Transverse colon (tissue), 4 donors: ENCODE data around the gene MED8. TPM values are rescaled to one million over a fixed set of nuclear protein-coding genes. Genes with fewer than 3 reads are reported as not detected.

Experiments
- DNase-seq: peaks from one replicate; pipeline ENCODE4 v3.0.0-alpha.2; 2019
- H3K27ac ChIP-seq, 4 donors: fragments of 200-600 bp; sonication (generic); 2 replicates each; pipeline ENCODE4 v1.5.1; 2016 to 2018; ENCODE audit warnings: inconsistent platforms in 4 of 4
- H3K27me3 ChIP-seq: fragments of 200-600 bp; sonication (generic); 2 replicates; pipeline ENCODE4 v1.5.1; 2017; ENCODE audit warnings: inconsistent platforms
- H3K36me3 ChIP-seq, 4 donors: fragments of 200-600 bp; sonication (generic); 2 replicates each; pipeline ENCODE4 v1.5.1; 2017 to 2019; ENCODE audit warnings: inconsistent platforms in 4 of 4
- H3K4me1 ChIP-seq, 4 donors: fragments of 200-600 bp; sonication (generic); 2 replicates each; pipeline ENCODE4 v1.5.1; 2017 to 2020; ENCODE audit warnings: inconsistent platforms in 4 of 4
- H3K4me3 ChIP-seq, 4 donors: fragments of 200-600 bp; sonication (generic); 1 replicate in 1 of 4; 2 replicates in 3 of 4; pipeline versions ENCODE4 v1.5.1 to v1.6.1; 2017 to 2019; ENCODE audit warnings: inconsistent platforms in 4 of 4
- H3K9me3 ChIP-seq, 2 donors: fragments of 200-600 bp; sonication (generic); 2 replicates each; pipeline ENCODE4 v1.5.1; 2017 to 2019; ENCODE audit warnings: inconsistent platforms in 2 of 2
- CTCF ChIP-seq, 5 experiments: fragments of 200-600 bp in 3 of 5; fragments of 450-650 bp in 2 of 5; sonication (generic) in 3 of 5; IDR thresholded peaks; 1 replicate in 2 of 5; 2 replicates in 3 of 5; pipeline ENCODE4 v1.5.1; 2016 to 2017; ENCODE audit warnings: antibody characterized with exemption in 5 of 5, inconsistent platforms in 3 of 5, mild to moderate bottlenecking in 2 of 5, moderate library complexity in 1 of 5
- EP300 ChIP-seq: sonication (generic); formaldehyde crosslinking; IDR thresholded peaks from one replicate; pipeline ENCODE4 v1.6.1; 2017; ENCODE audit warnings: antibody characterized with exemption, low read depth
- POLR2A ChIP-seq: fragments of 450-650 bp; IDR thresholded peaks from one replicate; pipeline ENCODE4 v1.6.1; 2016; ENCODE audit warnings: antibody characterized with exemption, mild to moderate bottlenecking, moderate library complexity
- POLR2AphosphoS5 ChIP-seq, 3 donors: sonication (generic); formaldehyde crosslinking; IDR thresholded peaks; one replicate each; pipeline ENCODE4 v1.6.1; 2016; ENCODE audit warnings: antibody characterized with exemption in 3 of 3
- WGBS, 2 donors: methylation state at CpG; one replicate each; pipeline ENCODE4 v1.1.5; 2018; ENCODE audit warnings: low coverage in 1 of 2; 5-methylcytosine and 5-hydroxymethylcytosine counted together
- in situ Hi-C, 4 donors: fragments of 200-750 bp; cut with MboI; loops; one replicate each; pipeline versions ENCODE4 v1.15.0 to v1.15.1; 2017; ENCODE audit warnings: low sequenced_read_pairs in 3 of 4, low pct_ligation_motif_present in 1 of 4, low pct_unique_long_range_greater_than_20kb in 1 of 4
- intact Hi-C: fragments of 100-400 bp; cut with DNase I; formaldehyde crosslinking; loops from one replicate; pipeline ENCODE4 v1.15.1; 2023; ENCODE audit warnings: low total_unique reads
- total RNA-seq, 4 donors: library from RNA; depleted of rRNA; stranded (reverse); fragments of >200 nt; gene quantifications; one replicate each; pipeline ENCODE4 v1.1.0, GENCODE V29; 2016

The MED8 gene
- total RNA-seq, 4 donors from 2014 or later = 12.7 to 41.9 (median 25.0) TPM

- H3K4me1 ChIP-seq = no peaks in the 10 kb centered on the region
- no peak for DNase-seq
- H3K27ac ChIP-seq = peak overlapping the region in 1 of 4 donors; percentile 14
- H3K36me3 ChIP-seq = peaks cover 0 to 39% (median 15%) of the 10 kb centered on the region in 4 donors
- in situ Hi-C loops = no loop called here
- TF ChIP-seq CTCF (IDR thresholded peaks at IDR 0.05) (no peak), POLR2A (no peak), POLR2AphosphoS5 (IDR thresholded peaks at IDR 0.05) (no peak), EP300 (no peak)
- no peak overlapping the region for H3K4me3 ChIP-seq
- intact Hi-C loops = no loop called here
- H3K27me3 ChIP-seq = no peaks in the 10 kb centered on the region
- WGBS, 2 donors = 74 to 79% methylated on average over 2 to 3 of the region's 3 CpGs
- H3K9me3 ChIP-seq = no peaks in the 10 kb centered on the region
Measured at GRCh38 chr1:43381612-43382011, 8.0 kb downstream of the MED8 start.

- TF ChIP-seq POLR2A (no peak), POLR2AphosphoS5 (IDR thresholded peaks at IDR 0.05) (no peak), EP300 (no peak), CTCF (IDR thresholded peaks at IDR 0.05) (no peak)
Measured at GRCh38 chr1:43379476-43379875, 10.1 kb downstream of the MED8 start.

GRCh38 chr1:43377831-43378230 is 11.8 kb downstream of the MED8 start:
- no peak for DNase-seq
- intact Hi-C loops = no loop called here
- peaks cover 0 to 4% (median 1%) of the 10 kb centered on the region in 4 donors for H3K36me3 ChIP-seq
- no peaks in the 10 kb centered on the region for H3K9me3 ChIP-seq
- peaks cover 0 to 5% (median 2%) of the 10 kb centered on the region in 4 donors for H3K4me1 ChIP-seq
- no peaks in the 10 kb centered on the region for H3K27me3 ChIP-seq
- 96 to 100% methylated on average over 1 of the region's 1 CpG for WGBS, 2 donors
- no peak overlapping the region for H3K4me3 ChIP-seq
- TF ChIP-seq POLR2A = no peak
- TF ChIP-seq CTCF (IDR thresholded peaks at IDR 0.05) = no peak
- TF ChIP-seq POLR2AphosphoS5 (IDR thresholded peaks at IDR 0.05) = no peak
- H3K27ac ChIP-seq = no peak overlapping the region
- in situ Hi-C loops = no loop called here

More at GRCh38 chr1:43379476-43379875, 10.1 kb downstream of the MED8 start:
- H3K4me3 ChIP-seq = no peak overlapping the region
- WGBS, 2 donors = 90 to 97% methylated on average over 1 of the region's 1 CpG
- peaks cover 0 to 17% (median 5%) of the 10 kb centered on the region in 4 donors for H3K36me3 ChIP-seq
- in situ Hi-C loops = no loop called here
- H3K9me3 ChIP-seq = no peaks in the 10 kb centered on the region
- no peaks in the 10 kb centered on the region for H3K4me1 ChIP-seq
- intact Hi-C loops = no loop called here
- no peaks in the 10 kb centered on the region for H3K27me3 ChIP-seq
- DNase-seq = no peak
- no peak overlapping the region for H3K27ac ChIP-seq

- H3K27ac ChIP-seq = no peak overlapping the region
- in situ Hi-C loops (no loop called here), intact Hi-C loops (no loop called here)
- TF ChIP-seq EP300 = no peak
- H3K9me3 ChIP-seq = no peaks in the 10 kb centered on the region
- DNase-seq = no peak
- H3K27me3 ChIP-seq = no peaks in the 10 kb centered on the region
- H3K36me3 ChIP-seq = peaks cover 0 to 4% (median 0%) of the 10 kb centered on the region in 4 donors
- 83 to 85% methylated on average over 7 of the region's 7 CpGs for WGBS, 2 donors
- H3K4me1 ChIP-seq = peaks cover 0 to 5% (median 2%) of the 10 kb centered on the region in 4 donors
- H3K4me3 ChIP-seq = no peak overlapping the region
Measured at GRCh38 chr1:43376723-43377235, 12.8 kb downstream of the MED8 start.
